Posterior cingulate gyrus (tissue), 11 donors: Measurements from ENCODE around the gene WFS1.

ENCODE experiments used
- DNase-seq, 10 donors: peaks; one replicate each; pipeline versions ENCODE4 v3.0.0 to v3.0.0-alpha.2; 2020 to 2021; ENCODE audit warnings: mixed read lengths in 3 of 10
- intact Hi-C: fragments of 100-400 bp; cut with DNase I; formaldehyde crosslinking; loops from one replicate; pipeline ENCODE4 v1.15.1; 2023

The WFS1 gene

DNA sequence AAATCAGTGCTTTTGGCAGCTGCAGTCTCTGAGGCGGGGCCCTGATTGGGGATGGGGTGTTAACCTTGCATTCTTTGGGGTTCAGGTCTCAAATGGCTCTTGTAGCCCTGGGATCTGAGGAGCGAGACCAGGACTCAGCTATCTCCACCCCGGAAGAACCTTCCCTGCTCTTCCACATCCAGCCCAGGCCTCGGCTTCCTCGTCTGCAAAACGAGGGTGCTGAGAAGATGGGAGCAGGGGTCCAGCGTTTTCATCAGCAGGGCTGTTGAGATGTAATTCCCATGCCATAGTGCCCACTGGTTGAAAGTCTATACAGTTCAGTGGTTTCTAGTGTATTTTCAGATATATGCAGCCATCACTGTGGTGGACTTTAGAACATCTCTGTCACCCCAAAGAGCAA, 34.6 kb upstream of the WFS1 start:
- peak in 1 of 10 donors; percentile 3 for DNase-seq
- intact Hi-C loops = no loop called here

DNA sequence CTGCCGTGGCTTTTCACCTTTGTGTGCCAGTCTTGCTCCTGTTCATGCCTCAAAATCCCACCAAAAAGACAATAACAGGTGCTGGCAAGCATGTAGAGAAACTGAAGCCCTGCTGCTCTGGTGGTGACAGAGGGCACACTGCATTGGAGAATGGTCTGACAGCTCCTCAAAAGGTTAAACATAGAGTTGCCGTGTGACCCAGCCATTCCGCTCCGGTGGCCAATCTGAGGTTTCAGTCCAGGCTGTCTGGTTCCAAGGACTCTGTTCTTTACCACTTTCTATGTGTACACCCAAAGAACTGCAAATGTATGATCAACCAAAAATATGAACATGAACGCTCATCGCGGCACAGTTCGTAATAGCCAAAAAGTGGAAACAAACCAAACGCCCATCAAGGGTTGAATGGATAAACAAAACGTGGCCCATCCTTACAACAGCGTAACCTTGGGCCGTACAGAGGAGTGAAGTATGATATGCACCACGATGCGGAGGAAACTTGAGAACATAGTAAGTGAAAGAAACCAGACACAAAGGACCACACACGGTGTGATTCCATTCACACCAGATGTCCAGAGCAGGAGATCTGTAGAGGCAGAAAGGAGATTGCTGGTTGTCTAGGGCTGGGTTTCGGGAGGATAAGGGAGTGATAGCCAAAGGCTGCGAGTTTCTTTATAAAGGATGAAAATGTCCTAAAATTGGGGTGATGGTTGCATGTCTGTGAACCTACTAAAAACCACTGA, 33.6 kb upstream of the WFS1 start:
- intact Hi-C loops = no loop called here
- DNase-seq = peak in 2 of 10 donors; percentile 1 to 9

GRCh38 chr4:6236816-6237390, 32.7 kb upstream of the WFS1 start:
- intact Hi-C loops = no loop called here
- no peak for DNase-seq

DNA sequence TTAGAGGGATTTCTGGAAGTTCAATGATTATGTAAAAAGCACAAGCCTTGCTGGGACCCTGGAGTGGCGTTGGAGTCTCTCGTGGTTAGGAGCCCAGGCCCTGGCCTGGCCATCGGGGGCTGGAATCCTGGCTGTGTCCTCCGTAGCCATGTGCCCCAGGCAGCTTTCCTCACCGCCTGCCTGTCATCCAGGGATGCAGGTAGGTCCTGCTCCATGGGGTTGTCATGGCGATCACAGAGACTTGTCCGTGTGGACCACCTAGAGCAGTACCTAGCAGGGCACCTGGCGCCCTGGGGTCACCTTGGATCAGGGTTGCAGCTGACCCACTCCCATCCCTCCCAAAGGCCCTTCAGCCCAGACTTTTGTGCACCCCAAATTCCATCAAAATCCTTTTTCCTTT, 30.2 kb upstream of the WFS1 start:
- peak in 3 of 10 donors; percentile 6 to 80 (median 70) for DNase-seq
- intact Hi-C loops = no loop called here

DNA sequence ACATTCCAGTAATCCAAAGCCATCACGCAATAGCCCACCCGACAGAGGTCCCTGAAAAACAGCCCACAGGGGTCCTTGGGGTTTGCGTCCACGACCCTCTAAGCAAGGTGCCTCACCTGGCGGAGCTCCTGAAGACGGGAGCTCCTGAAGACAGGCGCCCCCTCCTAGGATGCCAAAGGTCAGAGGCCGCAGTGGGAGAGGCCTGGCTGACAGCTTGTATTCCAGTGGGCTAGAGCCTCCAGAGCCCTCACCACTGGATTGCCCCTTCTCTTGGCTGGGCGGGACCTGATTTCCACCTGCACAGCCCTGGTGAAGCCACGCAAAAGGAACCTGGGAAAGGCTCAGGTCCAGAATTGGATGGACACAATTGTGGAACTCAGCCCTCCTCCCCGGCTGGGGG, 29.7 kb upstream of the WFS1 start:
- intact Hi-C loops = no loop called here
- peak in 3 of 10 donors; percentile 10 to 77 (median 68) for DNase-seq

DNA sequence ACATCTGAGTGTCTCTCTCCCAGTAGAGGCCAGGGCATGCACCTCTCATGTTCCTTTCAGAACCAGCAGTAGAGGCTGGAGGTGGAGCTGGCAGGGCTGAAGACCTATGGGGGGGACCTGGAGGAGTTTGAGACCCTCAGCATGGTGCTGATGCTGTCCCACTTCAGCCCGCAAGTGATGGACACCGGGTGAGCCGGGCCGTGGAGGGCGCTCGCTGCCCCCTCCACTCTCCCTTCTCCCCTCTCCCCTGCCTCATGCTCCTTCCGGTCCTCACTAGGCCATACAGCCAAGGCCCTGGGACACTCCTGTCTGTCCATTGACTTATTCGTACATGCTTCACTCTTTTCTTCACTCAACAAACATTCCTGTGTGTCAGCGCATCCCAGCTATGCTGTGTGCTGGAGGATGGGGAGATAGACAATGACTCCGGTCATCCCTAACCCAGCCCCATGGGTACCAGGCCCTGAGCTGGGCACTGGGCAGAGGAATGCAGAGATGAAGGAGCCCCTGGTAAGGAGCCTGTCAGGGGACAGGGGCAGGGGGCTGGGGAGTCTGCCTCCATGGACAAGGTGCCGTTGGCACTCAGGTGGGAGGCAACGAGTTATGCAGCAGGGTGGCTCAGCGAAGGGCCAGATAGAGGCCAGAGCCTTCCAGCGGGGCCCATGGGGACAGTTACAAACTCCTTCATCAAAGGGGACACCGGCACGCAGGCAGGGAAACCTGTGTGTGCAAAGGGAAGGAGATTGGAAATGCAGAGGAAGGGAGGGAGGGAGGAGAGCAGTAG, 28.4 kb upstream of the WFS1 start:
- DNase-seq = peak in 3 of 10 donors; percentile 4 to 55 (median 48)
- intact Hi-C loops = no loop called here

DNA sequence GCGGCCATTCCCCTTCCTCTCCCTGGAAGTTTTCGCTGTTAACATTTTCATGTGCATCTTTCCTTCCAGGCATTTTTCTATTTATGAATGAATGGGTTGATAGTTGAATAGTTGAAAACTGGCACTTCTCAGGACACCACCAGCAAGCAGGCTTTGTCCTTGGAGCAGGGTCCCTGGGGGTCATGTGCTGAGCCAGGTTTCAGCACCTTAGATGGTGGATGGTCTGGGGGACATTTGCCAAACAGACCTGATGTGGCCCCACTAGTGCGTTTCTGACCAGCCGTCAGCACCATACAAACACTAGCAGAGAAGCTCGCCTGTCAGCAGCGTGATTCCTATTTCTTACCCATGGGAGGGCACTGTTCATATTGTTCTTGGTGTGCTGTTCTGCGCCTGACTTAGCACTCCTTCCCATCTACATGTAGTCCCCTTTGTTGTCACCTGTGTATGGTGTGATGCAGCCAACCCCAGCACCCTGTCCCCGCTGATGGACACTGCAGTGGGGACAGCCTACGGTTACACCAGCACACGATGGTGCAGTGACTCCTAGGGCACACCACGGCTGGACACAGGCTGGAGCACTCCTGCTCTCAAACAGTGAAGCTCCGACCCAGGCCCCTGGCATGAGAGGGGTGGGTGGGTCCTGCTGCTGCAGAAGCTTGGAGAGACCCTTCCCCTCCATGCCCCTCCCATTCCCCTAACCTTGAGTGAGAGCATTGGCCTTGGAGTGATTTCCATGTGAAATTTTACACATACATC, 27.2 kb upstream of the WFS1 start:
- peak in 1 of 10 donors; percentile 68 for DNase-seq
- intact Hi-C loops = no loop called here

- intact Hi-C loops = no loop called here
- DNase-seq = peak; percentile 44 to 96 (median 79)
These were observed 24.1 kb upstream of the WFS1 start for GRCh38 chr4:6245246-6246169.

DNA sequence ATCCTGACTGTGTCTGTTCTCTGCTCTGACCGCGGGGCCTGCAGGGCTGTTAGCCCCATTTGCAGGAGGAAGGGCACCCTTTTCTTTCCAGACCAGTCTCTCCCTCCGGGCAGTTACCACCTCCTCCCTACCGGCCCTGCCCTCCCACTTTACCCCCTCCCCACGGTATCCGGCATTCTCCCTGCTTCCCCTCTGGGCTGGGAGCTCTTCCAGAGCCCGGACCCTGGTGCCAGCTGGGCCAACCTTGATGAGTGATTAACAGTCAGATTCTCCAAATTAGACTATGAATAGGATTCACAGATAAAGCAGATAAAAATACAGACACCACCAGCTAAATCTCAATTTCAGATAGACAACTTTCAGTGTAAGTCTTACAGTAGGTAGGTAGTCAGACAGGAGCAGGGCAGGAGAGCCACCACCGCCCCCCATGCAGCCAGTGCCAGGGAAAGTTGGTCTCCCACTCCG, 23.4 kb upstream of the WFS1 start:
- DNase-seq = peak in 1 of 10 donors; percentile 16
- intact Hi-C loops = no loop called here

- peak in 3 of 10 donors; percentile 22 to 47 (median 31) for DNase-seq
- intact Hi-C loops = no loop called here
These were observed 21.3 kb upstream of the WFS1 start for GRCh38 chr4:6248394-6248793.

- intact Hi-C loops = loop anchor here (1.0 to 2.0 kb wide), 2 partner anchors 77 to 296 kb away; no protein-coding TSS in a partner anchor
- peak in 2 of 10 donors; percentile 75 to 82 for DNase-seq
These were observed 19.2 kb upstream of the WFS1 start for GRCh38 chr4:6250235-6250983.

DNA sequence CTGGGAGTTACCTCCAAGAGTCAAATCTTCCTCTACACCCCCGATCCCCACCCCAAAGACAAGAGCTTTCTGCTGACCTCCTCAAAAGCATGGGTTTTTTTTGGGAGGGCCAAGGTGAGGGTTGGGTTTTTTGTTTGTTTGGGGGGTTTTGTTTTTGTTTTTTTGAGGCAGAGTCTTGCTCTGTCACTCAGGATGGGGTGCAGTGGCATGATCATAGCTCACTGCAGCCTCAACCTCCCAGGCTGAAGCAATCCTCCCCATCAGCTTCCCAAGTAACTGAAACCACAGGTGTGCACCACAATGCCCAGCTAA, 18.7 kb upstream of the WFS1 start:
- DNase-seq = peak in 1 of 10 donors; percentile 0
- intact Hi-C loops = loop anchor here (1.0 to 2.0 kb wide), 2 partner anchors 76 to 296 kb away; no protein-coding TSS in a partner anchor

- peak in 2 of 10 donors; percentile 71 to 75 for DNase-seq
- intact Hi-C loops = loop anchor here (2.0 kb wide), 1 partner anchor 295 kb away; no protein-coding TSS in a partner anchor
These were observed 18.3 kb upstream of the WFS1 start for GRCh38 chr4:6251365-6251764.

- peak in 6 of 10 donors; percentile 42 to 89 (median 72) for DNase-seq
- intact Hi-C loops = no loop called here
These were observed 17.6 kb upstream of the WFS1 start for GRCh38 chr4:6252051-6252450.

DNA sequence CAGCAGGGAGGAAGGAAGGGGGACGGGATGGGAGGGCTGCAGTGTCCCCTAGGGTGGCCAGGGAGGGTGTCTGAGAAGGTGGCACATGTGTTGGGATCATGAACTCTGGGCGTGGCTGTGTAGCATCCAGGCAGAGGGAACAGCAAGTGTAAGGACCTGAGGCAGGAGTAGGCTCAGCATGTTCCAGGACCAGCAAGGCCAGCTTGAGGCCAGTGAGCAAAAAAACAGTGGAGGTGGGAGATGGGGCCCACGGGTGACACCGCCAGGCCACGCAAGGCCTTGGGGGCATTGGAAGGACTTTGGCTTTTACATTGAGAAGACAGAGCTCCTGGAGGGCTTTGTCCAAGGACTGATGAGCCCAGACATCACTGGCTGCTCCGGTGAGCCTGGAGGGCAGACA, 16.5 kb upstream of the WFS1 start:
- peak in 2 of 10 donors; percentile 41 to 57 for DNase-seq
- intact Hi-C loops = no loop called here

- peak in 2 of 10 donors; percentile 15 to 53 for DNase-seq
- intact Hi-C loops = no loop called here
These were observed 15.7 kb upstream of the WFS1 start for GRCh38 chr4:6253961-6254360.

- intact Hi-C loops = no loop called here
- DNase-seq = peak in 2 of 10 donors; percentile 68 to 74
These were observed 13.5 kb upstream of the WFS1 start for GRCh38 chr4:6256141-6256540.

DNA sequence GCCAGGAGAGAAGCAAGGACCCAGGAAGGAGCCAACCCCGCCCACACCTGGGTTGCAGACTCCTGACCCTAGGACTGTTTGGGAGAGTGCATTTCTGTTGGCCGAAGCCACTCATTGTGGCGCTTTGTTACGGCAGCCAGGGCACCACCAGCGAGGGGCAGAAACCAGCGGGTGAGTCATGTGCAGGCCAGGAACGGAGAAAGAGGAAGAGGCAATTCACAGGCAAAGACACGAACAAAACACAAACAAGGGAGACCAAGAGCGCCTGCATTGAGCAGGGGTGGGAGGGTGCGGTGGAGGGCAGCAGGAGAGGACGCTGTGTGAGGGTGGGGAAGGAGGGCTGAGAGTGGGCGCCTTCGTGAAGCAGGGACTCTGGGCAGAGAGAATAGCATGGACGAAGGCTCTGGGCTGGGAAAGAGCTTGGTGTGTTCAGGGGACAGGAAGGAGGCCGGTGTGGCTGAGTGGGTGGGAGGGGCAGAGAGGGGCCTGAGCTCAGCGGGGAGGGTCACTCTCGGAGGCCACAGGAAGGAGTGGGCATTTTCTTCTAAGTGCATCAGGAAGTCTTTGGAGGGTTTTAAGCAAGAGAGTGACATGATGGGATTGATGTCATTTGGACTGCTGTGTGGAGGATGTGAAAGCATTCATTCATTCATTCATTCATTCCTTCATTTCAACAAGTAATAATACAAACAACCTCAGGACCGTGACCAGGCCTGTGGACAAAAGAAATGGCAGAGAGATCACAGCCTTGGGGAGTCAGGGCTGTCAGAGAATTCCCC, 12.2 kb upstream of the WFS1 start:
- intact Hi-C loops = no loop called here

More for the DNA sequence above, 12.2 kb upstream of the WFS1 start:
- peak in 2 of 10 donors; percentile 64 to 79 for DNase-seq
